ENCODE results near the gene POLD3.
"Not testable (repeated sequence)": the region's sequence is repeated elsewhere in the genome, so short reads cannot be mapped to it uniquely, and the experiment has no call there.

The POLD3 gene

DNA sequence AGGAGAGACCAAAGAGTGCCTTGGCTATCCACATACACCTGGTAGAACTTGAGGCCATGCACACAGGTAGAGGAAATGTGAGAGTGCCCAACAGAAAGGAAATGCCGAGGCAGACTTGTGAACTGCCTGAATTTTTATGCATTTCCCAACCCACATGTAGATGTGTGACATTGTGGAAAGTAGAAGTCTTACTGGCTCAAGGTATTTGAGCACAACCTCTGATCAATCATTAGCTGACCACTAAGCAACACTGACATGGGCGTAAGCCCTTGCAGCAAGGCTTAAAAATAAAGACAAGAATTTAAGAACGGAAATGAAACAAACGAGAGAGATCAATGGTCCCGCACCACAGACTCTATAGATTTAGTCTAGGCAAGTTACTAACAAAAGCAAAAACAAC is 62.6 kb downstream of the POLD3 start:
- TF ChIP-seq TCF4 (CRISPR knock-in tag; IDR thresholded peaks at IDR 0.05; ENCODE audit: borderline replicate concordance): no peak
- TF ChIP-seq CSDC2 (CRISPR knock-in tag; IDR thresholded peaks at IDR 0.05): no peak
- TF ChIP-seq ARNTL (CRISPR knock-in tag; IDR thresholded peaks at IDR 0.05; ENCODE audit: borderline replicate concordance, low read depth): no peak
- no peak for TF ChIP-seq ESRRG (CRISPR knock-in tag; IDR thresholded peaks at IDR 0.05)
- TF ChIP-seq ZNF70 (CRISPR knock-in tag; IDR thresholded peaks at IDR 0.05): no peak
- no peak for TF ChIP-seq SNAI2 (CRISPR knock-in tag; IDR thresholded peaks at IDR 0.05)
- no peak for TF ChIP-seq GLIS3 (CRISPR knock-in tag; IDR thresholded peaks at IDR 0.05)
- no peak for ATAC-seq

DNA sequence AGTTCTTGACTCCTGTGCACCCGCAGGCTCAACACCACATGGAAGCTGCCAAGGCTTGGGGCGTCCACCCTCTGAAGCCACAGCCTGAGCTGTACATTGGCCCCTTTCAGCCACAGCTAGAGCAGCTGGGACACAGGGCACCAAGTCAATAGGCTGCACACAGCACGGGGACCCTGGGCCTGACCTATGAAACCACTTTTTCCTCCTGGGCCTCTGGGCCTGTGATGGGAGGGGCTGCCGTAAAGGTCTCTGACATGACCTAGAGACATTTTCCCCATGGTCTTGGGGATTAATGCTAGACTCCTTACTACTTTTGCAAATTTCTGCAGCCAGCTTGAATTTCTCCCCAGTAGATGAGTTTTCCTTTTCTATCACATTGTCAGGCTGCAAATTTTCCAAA is 66.7 kb downstream of the POLD3 start:
- not testable (repeated sequence) for ATAC-seq

DNA sequence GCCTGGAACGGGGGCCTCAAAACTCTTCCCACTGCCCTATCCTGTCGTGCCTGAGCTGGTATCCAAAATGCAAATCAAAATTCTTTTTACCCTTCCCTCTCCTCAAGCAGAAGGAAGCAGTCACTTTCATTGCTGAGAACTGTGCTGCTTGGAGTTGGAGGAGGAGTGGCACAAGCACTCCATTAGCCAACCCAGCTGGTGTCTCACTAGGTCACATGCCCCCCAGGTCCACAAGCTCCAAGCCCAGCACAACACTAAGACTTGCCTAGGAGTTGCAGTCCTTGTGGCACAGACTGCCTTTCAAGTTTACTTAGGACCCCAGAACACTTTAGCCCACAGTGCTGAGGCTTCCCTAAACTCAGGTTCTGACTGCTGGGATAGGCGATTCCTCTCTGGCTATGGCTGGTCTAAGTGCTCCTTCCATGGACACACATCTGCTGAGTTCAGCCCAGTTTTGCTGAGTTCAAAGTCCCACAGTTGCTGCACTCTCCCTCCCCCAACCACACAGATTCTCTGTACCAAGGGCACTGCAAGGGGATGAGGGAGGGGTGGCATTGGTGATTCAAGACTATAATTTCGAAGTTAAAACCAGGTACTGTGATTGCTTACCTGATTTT is 70.2 kb downstream of the POLD3 start:
- TF ChIP-seq CSDC2 (CRISPR knock-in tag; IDR thresholded peaks at IDR 0.05) (no peak), ISL1 (CRISPR knock-in tag; IDR thresholded peaks at IDR 0.05) (no peak)
- ATAC-seq: no peak

DNA sequence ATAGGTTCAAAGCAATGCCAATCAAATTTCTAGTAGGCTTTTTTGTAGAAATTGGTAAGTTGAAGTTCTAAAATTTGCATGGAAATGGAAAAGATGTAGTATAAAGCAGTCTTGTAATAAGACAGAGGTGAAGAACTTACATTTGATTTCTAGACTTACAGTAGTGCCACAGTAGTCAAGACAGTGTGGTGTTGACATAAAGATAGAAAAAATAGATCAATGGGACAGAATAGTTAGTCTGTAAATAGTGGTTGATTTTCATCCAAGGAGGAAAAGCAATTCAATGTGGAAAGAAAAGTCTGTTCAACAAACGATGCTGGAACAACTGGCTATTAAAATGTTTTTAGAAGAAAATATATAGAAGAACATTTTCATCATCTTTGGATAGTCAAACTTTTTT is 70.9 kb downstream of the POLD3 start:
- ATAC-seq: no peak
- TF ChIP-seq OSR1 (CRISPR knock-in tag; IDR thresholded peaks at IDR 0.05) (no peak), TOX (CRISPR knock-in tag; IDR thresholded peaks at IDR 0.05; ENCODE audit: borderline replicate concordance) (no peak), RARB (CRISPR knock-in tag; IDR thresholded peaks at IDR 0.05) (no peak), ZNF565 (CRISPR knock-in tag; conservative IDR thresholded peaks at IDR 0.05; ENCODE audit: low read depth) (no peak), ZC3H10 (CRISPR knock-in tag; IDR thresholded peaks at IDR 0.05) (no peak)
- TF ChIP-seq, protein P1, sequence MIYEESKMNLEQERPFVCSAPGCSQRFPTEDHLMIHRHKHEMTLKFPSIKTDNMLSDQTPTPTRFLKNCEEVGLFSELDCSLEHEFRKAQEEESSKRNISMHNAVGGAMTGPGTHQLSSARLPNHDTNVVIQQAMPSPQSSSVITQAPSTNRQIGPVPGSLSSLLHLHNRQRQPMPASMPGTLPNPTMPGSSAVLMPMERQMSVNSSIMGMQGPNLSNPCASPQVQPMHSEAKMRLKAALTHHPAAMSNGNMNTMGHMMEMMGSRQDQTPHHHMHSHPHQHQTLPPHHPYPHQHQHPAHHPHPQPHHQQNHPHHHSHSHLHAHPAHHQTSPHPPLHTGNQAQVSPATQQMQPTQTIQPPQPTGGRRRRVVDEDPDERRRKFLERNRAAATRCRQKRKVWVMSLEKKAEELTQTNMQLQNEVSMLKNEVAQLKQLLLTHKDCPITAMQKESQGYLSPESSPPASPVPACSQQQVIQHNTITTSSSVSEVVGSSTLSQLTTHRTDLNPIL (CRISPR knock-in tag; IDR thresholded peaks at IDR 0.05; ENCODE audit: low read depth): no peak
- TF ChIP-seq, protein P2, sequence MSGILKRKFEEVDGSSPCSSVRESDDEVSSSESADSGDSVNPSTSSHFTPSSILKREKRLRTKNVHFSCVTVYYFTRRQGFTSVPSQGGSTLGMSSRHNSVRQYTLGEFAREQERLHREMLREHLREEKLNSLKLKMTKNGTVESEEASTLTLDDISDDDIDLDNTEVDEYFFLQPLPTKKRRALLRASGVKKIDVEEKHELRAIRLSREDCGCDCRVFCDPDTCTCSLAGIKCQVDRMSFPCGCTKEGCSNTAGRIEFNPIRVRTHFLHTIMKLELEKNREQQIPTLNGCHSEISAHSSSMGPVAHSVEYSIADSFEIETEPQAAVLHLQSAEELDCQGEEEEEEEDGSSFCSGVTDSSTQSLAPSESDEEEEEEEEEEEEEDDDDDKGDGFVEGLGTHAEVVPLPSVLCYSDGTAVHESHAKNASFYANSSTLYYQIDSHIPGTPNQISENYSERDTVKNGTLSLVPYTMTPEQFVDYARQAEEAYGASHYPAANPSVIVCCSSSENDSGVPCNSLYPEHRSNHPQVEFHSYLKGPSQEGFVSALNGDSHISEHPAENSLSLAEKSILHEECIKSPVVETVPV (CRISPR knock-in tag; IDR thresholded peaks at IDR 0.05): no peak

DNA sequence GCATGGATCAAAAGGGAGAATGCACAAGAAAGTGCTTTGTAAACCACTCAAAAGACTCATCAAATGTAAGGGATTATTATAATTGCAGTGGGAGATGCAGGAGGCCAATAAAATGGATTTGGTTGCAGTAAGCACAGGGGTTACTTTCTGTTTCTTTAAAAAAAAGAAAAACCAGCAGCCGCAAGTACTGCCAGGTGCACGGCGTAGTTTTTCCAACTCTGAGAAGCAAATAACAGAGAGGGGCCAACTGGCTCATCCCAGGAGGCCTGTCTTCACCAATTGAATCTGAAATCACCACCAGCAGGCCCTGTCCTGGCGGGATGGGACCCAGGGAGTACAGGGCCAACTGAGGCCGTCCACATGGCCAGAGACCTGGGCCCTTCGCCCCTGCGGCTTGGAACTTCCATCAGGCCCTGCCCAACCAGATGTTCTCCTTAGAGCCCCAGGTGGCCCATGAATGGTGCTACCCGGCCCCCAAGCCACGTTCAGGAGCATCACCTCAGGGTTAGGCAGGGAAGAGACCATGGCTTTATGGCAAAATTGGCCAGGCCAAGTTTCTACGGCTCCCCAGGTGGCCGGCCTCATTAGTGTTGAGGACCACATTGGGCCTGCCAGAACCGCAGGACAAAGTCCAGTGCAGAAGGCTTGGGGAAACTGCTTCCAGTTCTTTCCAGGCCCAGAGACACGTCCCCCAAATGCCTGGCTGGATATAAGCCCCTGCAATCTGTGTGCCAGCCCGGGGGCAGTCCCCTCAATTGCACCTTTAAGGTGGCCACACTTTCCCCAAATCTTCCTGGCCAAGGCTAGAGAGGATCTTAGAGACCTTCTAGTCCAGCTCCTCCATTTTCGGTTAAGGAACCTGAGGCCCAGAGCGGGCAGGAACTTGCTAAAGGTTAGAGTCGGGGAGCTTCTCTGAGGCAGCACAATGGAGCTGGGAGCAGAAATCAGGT is 77.1 kb downstream of the POLD3 start:
- no peak for ATAC-seq
- TF ChIP-seq BACH2 (CRISPR knock-in tag; IDR thresholded peaks at IDR 0.05; ENCODE audit: borderline replicate concordance) (no peak), ZNF8 (CRISPR knock-in tag; IDR thresholded peaks at IDR 0.05) (no peak), GLIS3 (CRISPR knock-in tag; IDR thresholded peaks at IDR 0.05) (no peak), SNAI2 (CRISPR knock-in tag; IDR thresholded peaks at IDR 0.05) (no peak), ZFP3 (CRISPR knock-in tag; IDR thresholded peaks at IDR 0.05) (no peak)
- TF ChIP-seq, protein P3, sequence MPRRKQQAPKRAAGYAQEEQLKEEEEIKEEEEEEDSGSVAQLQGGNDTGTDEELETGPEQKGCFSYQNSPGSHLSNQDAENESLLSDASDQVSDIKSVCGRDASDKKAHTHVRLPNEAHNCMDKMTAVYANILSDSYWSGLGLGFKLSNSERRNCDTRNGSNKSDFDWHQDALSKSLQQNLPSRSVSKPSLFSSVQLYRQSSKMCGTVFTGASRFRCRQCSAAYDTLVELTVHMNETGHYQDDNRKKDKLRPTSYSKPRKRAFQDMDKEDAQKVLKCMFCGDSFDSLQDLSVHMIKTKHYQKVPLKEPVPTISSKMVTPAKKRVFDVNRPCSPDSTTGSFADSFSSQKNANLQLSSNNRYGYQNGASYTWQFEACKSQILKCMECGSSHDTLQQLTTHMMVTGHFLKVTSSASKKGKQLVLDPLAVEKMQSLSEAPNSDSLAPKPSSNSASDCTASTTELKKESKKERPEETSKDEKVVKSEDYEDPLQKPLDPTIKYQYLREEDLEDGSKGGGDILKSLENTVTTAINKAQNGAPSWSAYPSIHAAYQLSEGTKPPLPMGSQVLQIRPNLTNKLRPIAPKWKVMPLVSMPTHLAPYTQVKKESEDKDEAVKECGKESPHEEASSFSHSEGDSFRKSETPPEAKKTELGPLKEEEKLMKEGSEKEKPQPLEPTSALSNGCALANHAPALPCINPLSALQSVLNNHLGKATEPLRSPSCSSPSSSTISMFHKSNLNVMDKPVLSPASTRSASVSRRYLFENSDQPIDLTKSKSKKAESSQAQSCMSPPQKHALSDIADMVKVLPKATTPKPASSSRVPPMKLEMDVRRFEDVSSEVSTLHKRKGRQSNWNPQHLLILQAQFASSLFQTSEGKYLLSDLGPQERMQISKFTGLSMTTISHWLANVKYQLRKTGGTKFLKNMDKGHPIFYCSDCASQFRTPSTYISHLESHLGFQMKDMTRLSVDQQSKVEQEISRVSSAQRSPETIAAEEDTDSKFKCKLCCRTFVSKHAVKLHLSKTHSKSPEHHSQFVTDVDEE (CRISPR knock-in tag; IDR thresholded peaks at IDR 0.05): no peak

DNA sequence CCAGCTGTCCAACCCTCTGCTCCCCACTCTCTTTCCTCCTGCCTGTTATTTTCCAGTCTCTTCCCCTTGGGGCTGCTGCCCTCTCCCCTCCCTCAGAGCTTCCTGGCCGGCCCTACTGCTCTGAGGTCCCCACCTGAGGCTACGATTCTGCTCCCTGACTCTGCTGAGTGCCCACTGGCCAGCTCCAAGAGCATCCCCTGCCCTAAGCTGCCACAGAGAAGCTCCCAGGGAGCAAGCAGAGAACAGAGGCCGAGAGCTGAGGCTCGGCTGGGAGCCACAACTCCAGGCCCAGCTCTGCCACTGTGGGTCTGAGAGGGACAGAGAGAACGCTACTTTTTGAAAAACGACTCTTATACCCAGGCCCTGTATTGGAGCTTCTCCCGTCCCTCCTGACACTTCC is 77.8 kb downstream of the POLD3 start:
- TF ChIP-seq PPARA (CRISPR knock-in tag; IDR thresholded peaks at IDR 0.05; ENCODE audit: borderline replicate concordance) (no peak), GLIS3 (CRISPR knock-in tag; IDR thresholded peaks at IDR 0.05) (no peak), ZC3H10 (CRISPR knock-in tag; IDR thresholded peaks at IDR 0.05) (no peak)
- ATAC-seq: no peak
